Kidney (tissue), 14 donors: ENCODE measurements around the gene SLC26A8. TPM values are rescaled to one million over a fixed set of nuclear protein-coding genes. Genes with fewer than 3 reads are reported as not detected.

Experiments
- DNase-seq, 5 donors: peaks; one replicate each; pipeline ENCODE4 v3.0.0-alpha.2; 2013 to 2020
- FAIRE-seq: peaks from 2 replicates; lab custom pipeline; 2012; peaks lifted over from hg19 to GRCh38; lab: Jason Lieb, UNC
- H3K27ac ChIP-seq, 2 donors: one replicate each; pipeline ENCODE4 v1.7.0; 2013; ENCODE audit warnings: low read depth in 2 of 2, low read length in 2 of 2, inconsistent platforms in 1 of 2
- H3K27me3 ChIP-seq: one replicate; pipeline ENCODE4 v1.7.1; 2013; ENCODE audit warnings: low read length, inconsistent platforms; ENCODE audit not compliant: control insufficient read depth, insufficient read depth
- H3K36me3 ChIP-seq, 3 donors: one replicate each; pipeline versions ENCODE4 v1.7.0 to v1.7.1; 2013; ENCODE audit warnings: low read length in 3 of 3, control low read depth in 1 of 3, inconsistent platforms in 1 of 3; ENCODE audit not compliant: insufficient read depth in 3 of 3, control insufficient read depth in 2 of 3
- H3K4me1 ChIP-seq, 3 donors: one replicate each; pipeline versions ENCODE4 v1.7.0 to v1.7.1; 2013; ENCODE audit warnings: low read length in 3 of 3, inconsistent platforms in 1 of 3, low read depth in 1 of 3; ENCODE audit not compliant: control insufficient read depth in 2 of 3, insufficient read depth in 2 of 3
- H3K4me3 ChIP-seq, 3 donors: one replicate each; pipeline versions ENCODE4 v1.7.0 to v1.8.1; 2013; ENCODE audit warnings: low read length in 3 of 3, control low read depth in 1 of 3, inconsistent platforms in 1 of 3
- H3K9ac ChIP-seq, 3 donors: one replicate each; pipeline versions ENCODE4 v1.7.0 to v1.7.1; 2013; ENCODE audit warnings: low read length in 3 of 3, control low read depth in 1 of 3, inconsistent platforms in 1 of 3
- H3K9me3 ChIP-seq, 3 donors: one replicate each; pipeline versions ENCODE4 v1.7.0 to v1.7.1; 2013; ENCODE audit warnings: low read length in 3 of 3, control low read depth in 1 of 3, inconsistent platforms in 1 of 3; ENCODE audit not compliant: control insufficient read depth in 2 of 3, insufficient read depth in 1 of 3
- intact Hi-C: fragments of 100-400 bp; cut with DNase I; formaldehyde crosslinking; loops from one replicate; pipeline ENCODE4 v1.11.1; 2022
- polyA plus RNA-seq: library from polyadenylated mRNA; stranded (reverse); fragments of 350-450 nt; fragmentation: Illumina TruSeq; extraction: RNeasy Lipid Tissue Mini Kit (QIAGEN cat#74804); gene quantifications from one replicate; pipeline ENCODE4 v1.2.3, GENCODE V29; 2014; ENCODE audit warnings: low read depth, low replicate concordance; ENCODE audit not compliant: insufficient read depth
- total RNA-seq: library from RNA; stranded (reverse); fragmentation: NEBNext Ultra II Directional; extraction: Animal tissue kit (Norgen Biotek cat#: 25700); gene quantifications from one replicate; pipeline ENCODE4 v1.2.1, GENCODE V29; 2021
- TF ChIP-seq, protein P1 (sequence below): IDR thresholded peaks from 3 replicates; pipeline ENCODE4 v1.5.1; 2012; ENCODE audit warnings: mild to moderate bottlenecking, moderate library complexity, borderline replicate concordance; ENCODE audit not compliant: insufficient read depth; ENCODE audit errors: extremely low read depth
- donor health status: control.
- donor health status: control.
- donor health status: control.
- donor health status: control.
- donor health status: control.
- donor health status: DM: yes; HTN: yes; CAD: no.
- donor health status: Normal renal cell carcinoma (clear cell type).

The SLC26A8 gene
- total and polyA plus RNA-seq, 2 donors from 2014 or later, result 0.22 TPM; not detected in 1

DNA sequence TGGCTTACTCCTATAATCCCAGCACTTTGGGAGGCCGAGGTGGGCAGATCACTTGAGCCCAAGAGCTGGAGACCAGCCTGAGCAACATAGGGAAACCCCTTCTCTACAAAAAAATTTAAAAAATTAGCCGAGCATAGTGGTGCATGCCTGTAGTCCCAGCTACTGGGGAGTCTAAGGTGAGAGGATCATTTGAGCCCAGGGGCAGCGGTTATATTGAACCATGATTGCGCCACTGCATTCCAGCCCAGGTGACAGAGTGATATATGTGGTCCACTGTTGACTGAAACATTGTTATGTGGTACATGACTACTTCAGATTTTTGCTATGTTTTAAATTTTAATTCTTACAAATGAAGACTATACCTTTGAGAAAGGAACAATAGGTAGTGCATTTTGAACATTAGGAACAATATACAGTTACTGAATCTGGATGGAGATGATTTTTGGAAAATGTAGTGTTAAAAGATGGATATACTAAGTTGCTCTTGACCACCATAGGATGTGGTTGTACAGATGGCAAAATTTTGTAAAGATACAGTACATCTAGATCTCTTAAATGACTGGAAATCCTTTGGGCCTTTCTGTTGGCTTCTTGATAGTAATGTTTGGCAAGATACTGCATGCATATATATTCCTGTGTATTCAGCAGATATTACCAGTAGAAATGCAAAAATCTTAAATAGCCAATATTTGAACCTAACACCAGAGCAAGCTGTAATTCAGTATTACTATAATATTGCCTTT is 39.0 kb upstream of the SLC26A8 start:
- H3K36me3 ChIP-seq, result peaks cover 0 to 6% (median 5%) of the 10 kb centered on the region in 3 donors
- TF ChIP-seq, protein P1, sequence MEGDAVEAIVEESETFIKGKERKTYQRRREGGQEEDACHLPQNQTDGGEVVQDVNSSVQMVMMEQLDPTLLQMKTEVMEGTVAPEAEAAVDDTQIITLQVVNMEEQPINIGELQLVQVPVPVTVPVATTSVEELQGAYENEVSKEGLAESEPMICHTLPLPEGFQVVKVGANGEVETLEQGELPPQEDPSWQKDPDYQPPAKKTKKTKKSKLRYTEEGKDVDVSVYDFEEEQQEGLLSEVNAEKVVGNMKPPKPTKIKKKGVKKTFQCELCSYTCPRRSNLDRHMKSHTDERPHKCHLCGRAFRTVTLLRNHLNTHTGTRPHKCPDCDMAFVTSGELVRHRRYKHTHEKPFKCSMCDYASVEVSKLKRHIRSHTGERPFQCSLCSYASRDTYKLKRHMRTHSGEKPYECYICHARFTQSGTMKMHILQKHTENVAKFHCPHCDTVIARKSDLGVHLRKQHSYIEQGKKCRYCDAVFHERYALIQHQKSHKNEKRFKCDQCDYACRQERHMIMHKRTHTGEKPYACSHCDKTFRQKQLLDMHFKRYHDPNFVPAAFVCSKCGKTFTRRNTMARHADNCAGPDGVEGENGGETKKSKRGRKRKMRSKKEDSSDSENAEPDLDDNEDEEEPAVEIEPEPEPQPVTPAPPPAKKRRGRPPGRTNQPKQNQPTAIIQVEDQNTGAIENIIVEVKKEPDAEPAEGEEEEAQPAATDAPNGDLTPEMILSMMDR, result no peak
- H3K4me1 ChIP-seq, result peaks cover 0 to 7% (median 0%) of the 10 kb centered on the region in 3 donors
- no peaks in the 10 kb centered on the region for H3K27me3 ChIP-seq
- H3K9me3 ChIP-seq, result no peaks in the 10 kb centered on the region
- no peak for DNase-seq
- H3K4me3 ChIP-seq, result no peak overlapping the region
- no peak overlapping the region for H3K27ac ChIP-seq
- no peak overlapping the region for H3K9ac ChIP-seq
- no peak for FAIRE-seq
- intact Hi-C loops, result no loop called here

DNA sequence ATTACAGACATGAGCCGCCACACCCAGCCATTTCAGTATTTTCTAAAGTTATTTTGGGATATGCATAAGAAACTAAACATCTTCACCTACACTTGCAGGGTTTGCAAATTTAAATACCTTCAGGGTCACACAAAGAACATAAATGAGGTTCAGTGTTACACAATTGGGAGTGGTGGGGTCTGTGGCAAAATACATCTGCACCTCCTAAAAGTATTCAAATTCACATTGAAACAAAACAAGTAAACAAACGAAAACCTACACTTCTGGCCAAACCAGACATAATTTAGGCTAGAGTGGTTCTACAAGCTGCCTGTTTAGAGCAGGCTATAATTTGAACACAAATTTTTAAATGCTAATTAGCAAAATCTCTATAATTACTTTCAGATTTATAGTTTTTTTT is 37.8 kb upstream of the SLC26A8 start:
- intact Hi-C loops, result no loop called here
- Histone ChIP-seq H3K36me3 (peaks cover 0 to 6% (median 5%) of the 10 kb centered on the region in 3 donors), H3K27ac (no peak overlapping the region), H3K4me3 (no peak overlapping the region), H3K9ac (no peak overlapping the region), H3K4me1 (peaks cover 0 to 7% (median 0%) of the 10 kb centered on the region in 3 donors), H3K9me3 (no peaks in the 10 kb centered on the region), H3K27me3 (no peaks in the 10 kb centered on the region)
- TF ChIP-seq, protein P1, result no peak
- no peak for FAIRE-seq
- DNase-seq, result no peak

DNA sequence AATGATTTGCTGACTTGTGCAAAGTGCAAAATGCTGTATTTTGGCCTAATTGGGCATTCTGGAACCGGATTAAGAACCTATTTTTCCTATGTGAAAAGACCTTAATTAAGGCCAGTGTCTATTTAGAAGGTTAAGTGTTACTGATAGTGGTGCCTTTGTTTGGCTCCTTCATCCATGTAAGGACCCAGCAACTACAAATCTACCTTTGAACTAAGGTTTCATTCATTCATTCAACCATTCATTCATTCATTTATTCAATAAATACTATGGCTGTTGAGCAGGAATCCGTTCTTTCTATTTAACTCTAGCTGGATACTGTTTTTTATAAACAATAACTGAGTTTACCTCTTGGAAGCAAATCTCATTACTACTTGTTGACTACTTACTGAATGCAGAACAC is 36.8 kb upstream of the SLC26A8 start:
- H3K4me1 ChIP-seq, result peaks cover 0 to 5% (median 0%) of the 10 kb centered on the region in 3 donors

More for the DNA sequence above, 36.8 kb upstream of the SLC26A8 start:
- TF ChIP-seq, protein P1, result no peak
- DNase-seq, result no peak
- intact Hi-C loops, result no loop called here
- Histone ChIP-seq H3K9me3 (no peaks in the 10 kb centered on the region), H3K27ac (no peak overlapping the region), H3K27me3 (no peaks in the 10 kb centered on the region), H3K36me3 (peaks cover 0 to 6% (median 5%) of the 10 kb centered on the region in 3 donors), H3K4me3 (no peak overlapping the region), H3K9ac (no peak overlapping the region)
- no peak for FAIRE-seq
